ENCODE measurements around the gene ZAP70. TPM values are rescaled to one million over a fixed set of nuclear protein-coding genes. Genes with fewer than 3 reads are reported as not detected.
A peak's percentile ranks its signal among the peaks of the same experiment; 100 is the strongest.
"Not testable (repeated sequence)": the region's sequence is repeated elsewhere in the genome, so short reads cannot be mapped to it uniquely, and the experiment has no call there.

ZAP70 gene
- total RNA-seq, 2 experiments from 2014 or later, result 218 TPM

GRCh38 chr2:97706708-97707345 is 6.5 kb upstream of the ZAP70 start:
- intact Hi-C loops (cut with micrococcal nuclease), result no loop called here
- ATAC-seq, result no peak
- no peak overlapping the region for H3K4me3 Mint-ChIP-seq
- no peak for TF ChIP-seq CTCF (IDR thresholded peaks at IDR 0.05)
- no peak overlapping the region for H3K27ac Mint-ChIP-seq
- H3K4me1 Mint-ChIP-seq (ENCODE audit: low read depth), result peaks cover 19% of the 10 kb centered on the region
- H3K9me3 Mint-ChIP-seq, result peaks cover 2% of the 10 kb centered on the region
- CTCF ChIA-PET, result interaction anchor here (0.7 to 11.4 kb wide), 2 partner anchors 9 to 41 kb away, joined by 3 to 154 read pairs; no protein-coding TSS in a partner anchor
- no peak for DNase-seq
- peaks cover 2% of the 10 kb centered on the region for H3K36me3 Mint-ChIP-seq (ENCODE audit: low read depth)
- H3K27me3 Mint-ChIP-seq, result no peaks in the 10 kb centered on the region
- POLR2A ChIA-PET, result no interaction called here

DNA sequence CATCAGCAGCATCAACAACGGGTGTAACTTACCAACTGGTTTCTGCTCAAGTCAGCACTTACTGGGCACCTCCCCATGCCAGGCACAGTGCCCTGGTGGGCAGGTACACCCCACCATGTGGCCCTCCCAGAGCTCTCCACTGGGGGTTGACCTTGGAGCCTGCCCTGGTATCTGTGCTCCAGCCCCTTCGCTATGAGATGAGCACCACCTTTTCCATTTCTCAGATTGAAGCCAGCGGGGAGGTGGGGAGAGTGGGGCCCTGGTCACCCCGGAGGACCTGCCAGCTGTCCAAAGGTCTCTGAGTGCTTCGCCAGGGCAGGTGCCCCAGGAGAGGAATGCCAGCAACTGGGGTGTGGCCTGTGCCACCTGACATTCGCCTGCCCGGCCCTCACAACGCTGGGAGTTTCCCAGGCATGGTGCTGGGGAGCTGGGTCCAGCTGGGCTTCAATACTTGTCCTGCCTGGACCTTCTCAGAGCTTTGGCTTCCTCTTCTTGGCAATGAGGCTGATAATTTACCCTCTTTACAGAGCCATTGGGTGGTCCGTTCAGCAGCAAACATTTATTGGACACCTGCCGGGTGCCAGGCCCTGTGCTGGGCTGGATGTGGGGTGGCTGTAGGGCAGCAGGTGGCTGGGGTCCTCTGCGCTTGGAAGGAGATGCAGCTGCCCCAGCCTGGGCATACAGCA is 5.9 kb upstream of the ZAP70 start:
- intact Hi-C loops (cut with micrococcal nuclease), result no loop called here
- no peak overlapping the region for H3K27ac Mint-ChIP-seq
- no peak for TF ChIP-seq CTCF (IDR thresholded peaks at IDR 0.05)
- no peaks in the 10 kb centered on the region for H3K27me3 Mint-ChIP-seq
- CTCF ChIA-PET, result interaction anchor here (0.7 to 11.8 kb wide), 9 partner anchors 10 to 678 kb away, joined by 3 to 154 read pairs (median 9); partner anchors contain the start of genes ACTR1B and ANKRD36B
- H3K4me3 Mint-ChIP-seq, result no peak overlapping the region
- H3K4me1 Mint-ChIP-seq (ENCODE audit: low read depth), result peaks cover 26% of the 10 kb centered on the region
- no peak for DNase-seq
- H3K9me3 Mint-ChIP-seq, result peaks cover 2% of the 10 kb centered on the region
- ATAC-seq, result no peak
- POLR2A ChIA-PET, result interaction anchor here (1.2 to 1.7 kb wide), 2 partner anchors 10 to 33 kb away, joined by 3 to 4 read pairs; no protein-coding TSS in a partner anchor
- H3K36me3 Mint-ChIP-seq (ENCODE audit: low read depth), result peaks cover 2% of the 10 kb centered on the region

DNA sequence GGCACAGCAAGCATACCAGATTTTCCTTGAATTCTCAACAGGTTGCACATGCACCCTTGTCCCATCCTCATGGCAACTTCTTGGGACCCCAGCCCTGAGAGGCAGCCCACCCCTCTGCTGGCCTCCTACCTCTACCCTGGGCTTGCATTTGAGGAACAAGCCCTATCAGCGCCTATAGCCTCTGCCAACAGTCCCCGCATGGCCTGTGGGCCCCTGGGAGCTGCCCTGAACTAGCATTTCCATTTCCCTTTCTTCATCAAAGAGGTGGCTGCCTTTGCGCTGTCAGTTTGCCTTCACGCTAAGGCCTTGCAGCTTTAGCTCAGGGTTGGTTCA is 5.4 kb upstream of the ZAP70 start:
- Mint-ChIP-seq H3K4me3 (no peak overlapping the region), H3K4me1 (ENCODE audit: low read depth) (peaks cover 30% of the 10 kb centered on the region), H3K9me3 (peaks cover 2% of the 10 kb centered on the region), H3K27me3 (no peaks in the 10 kb centered on the region), H3K36me3 (ENCODE audit: low read depth) (peaks cover 2% of the 10 kb centered on the region), H3K27ac (no peak overlapping the region)
- intact Hi-C loops (cut with micrococcal nuclease), result no loop called here
- ChIA-PET POLR2A (interaction anchor here (1.2 to 1.7 kb wide), 4 partner anchors 9 to 43 kb away, joined by 3 to 6 read pairs (median 4); no protein-coding TSS in a partner anchor), CTCF (interaction anchor here (0.9 to 11.8 kb wide), 9 partner anchors 10 to 677 kb away, joined by 3 to 154 read pairs (median 10); partner anchors contain the start of genes ACTR1B and ANKRD36B)
- DNase-seq (no peak), ATAC-seq (no peak)
- no peak for TF ChIP-seq CTCF (IDR thresholded peaks at IDR 0.05)

DNA sequence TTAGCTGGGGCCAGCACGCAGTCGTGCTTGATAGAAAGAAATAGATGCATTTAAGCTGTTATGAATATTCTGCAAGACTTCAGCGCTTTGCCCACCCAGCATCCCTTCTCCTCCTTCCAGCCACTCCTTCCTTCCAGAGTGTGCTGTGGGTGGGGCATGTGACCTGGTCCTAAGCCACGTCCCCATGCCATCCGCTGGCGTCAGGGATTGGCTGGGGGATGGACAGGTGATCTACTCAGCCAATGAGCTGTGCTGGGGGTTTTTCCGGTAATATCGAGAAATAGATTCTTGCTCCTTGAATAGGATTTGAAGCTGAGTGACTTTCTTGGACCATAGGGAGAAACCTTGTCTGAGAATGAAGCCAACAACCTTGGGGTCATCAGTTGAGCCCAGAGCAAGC is 4.8 kb upstream of the ZAP70 start:
- Mint-ChIP-seq H3K4me3 (no peak overlapping the region), H3K36me3 (ENCODE audit: low read depth) (peaks cover 4% of the 10 kb centered on the region), H3K27me3 (no peaks in the 10 kb centered on the region), H3K27ac (no peak overlapping the region), H3K9me3 (peaks cover 2% of the 10 kb centered on the region), H3K4me1 (ENCODE audit: low read depth) (peaks cover 33% of the 10 kb centered on the region)
- CTCF ChIA-PET, result interaction anchor here (0.9 to 11.8 kb wide), 14 partner anchors 10 to 676 kb away, joined by 3 to 154 read pairs (median 8); partner anchors contain the start of genes ACTR1B and ANKRD36B
- intact Hi-C loops (cut with micrococcal nuclease), result no loop called here
- no peak for TF ChIP-seq CTCF (IDR thresholded peaks at IDR 0.05)
- DNase-seq (no peak), ATAC-seq (no peak)
- POLR2A ChIA-PET, result interaction anchor here (0.9 to 1.7 kb wide), 5 partner anchors 8 to 119 kb away, joined by 3 to 6 read pairs (median 4); partner anchors contain the start of gene ANKRD36B

DNA sequence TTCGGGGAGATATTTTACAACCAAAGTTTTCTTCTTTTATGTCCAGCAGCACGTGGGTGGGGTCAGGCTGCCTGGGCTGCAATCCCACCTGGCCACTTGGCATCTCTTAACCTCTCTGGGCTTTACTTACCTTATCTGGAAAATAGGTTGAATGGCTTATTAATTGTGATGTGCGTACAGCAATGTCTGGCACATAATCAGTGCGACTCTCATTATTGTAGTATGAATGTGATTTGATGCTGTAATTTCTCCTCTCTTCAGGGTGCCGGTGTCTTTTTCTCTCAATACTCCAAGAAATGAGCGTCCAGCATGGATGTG is 2.0 kb upstream of the ZAP70 start:
- Mint-ChIP-seq H3K9me3 (peaks cover 2% of the 10 kb centered on the region), H3K27me3 (no peaks in the 10 kb centered on the region), H3K27ac (peak overlapping the region; percentile 79), H3K4me1 (ENCODE audit: low read depth) (peaks cover 42% of the 10 kb centered on the region), H3K36me3 (ENCODE audit: low read depth) (peaks cover 29% of the 10 kb centered on the region), H3K4me3 (no peak overlapping the region)
- ATAC-seq, result no peak
- intact Hi-C loops (cut with micrococcal nuclease), result loop anchor here (5.0 kb wide), 1 partner anchor 36 kb away; no protein-coding TSS in a partner anchor
- DNase-seq, result no peak
- POLR2A ChIA-PET, result interaction anchor here (1.5 to 1.7 kb wide), 3 partner anchors 10 to 47 kb away, joined by 3 to 7 read pairs (median 5); partner anchors contain the start of gene ACTR1B
- TF ChIP-seq CTCF (IDR thresholded peaks at IDR 0.05), result no peak
- CTCF ChIA-PET, result interaction anchor here (0.9 to 11.8 kb wide), 7 partner anchors 13 to 120 kb away, joined by 3 to 154 read pairs (median 19); partner anchors contain the start of gene ACTR1B

DNA sequence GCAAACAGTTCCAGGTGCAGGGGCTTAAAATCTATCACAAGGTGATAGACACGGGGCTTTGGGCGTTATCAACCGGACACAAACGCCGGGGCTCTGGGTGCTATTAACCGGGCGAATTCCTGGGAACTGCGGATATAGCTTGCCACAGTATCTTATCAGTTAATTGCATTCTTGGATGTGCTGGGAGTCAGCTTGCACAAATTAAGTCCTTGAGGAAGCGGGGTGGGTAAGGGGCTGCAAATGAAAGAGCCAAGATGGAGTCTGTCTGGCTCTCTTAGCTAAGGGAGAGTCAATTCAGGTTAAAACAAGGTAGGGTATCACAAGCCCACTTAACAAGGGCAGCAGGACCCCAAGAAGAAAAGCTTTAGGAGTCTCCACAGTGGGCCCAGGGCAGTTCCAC is 1.2 kb upstream of the ZAP70 start:
- Mint-ChIP-seq H3K36me3 (ENCODE audit: low read depth) (peaks cover 37% of the 10 kb centered on the region), H3K4me1 (ENCODE audit: low read depth) (peaks cover 49% of the 10 kb centered on the region), H3K4me3 (peak overlapping the region; percentile 89), H3K27ac (peak overlapping the region; percentile 100)
- CTCF ChIA-PET, result interaction anchor here (1.0 to 11.8 kb wide), 7 partner anchors 14 to 121 kb away, joined by 3 to 154 read pairs (median 19); partner anchors contain the start of gene ACTR1B
- not testable (repeated sequence) for H3K9me3 Mint-ChIP-seq, H3K27me3 Mint-ChIP-seq, ATAC-seq, DNase-seq
- intact Hi-C loops (cut with micrococcal nuclease), result loop anchor here (5.0 kb wide), 1 partner anchor 35 kb away; no protein-coding TSS in a partner anchor
- POLR2A ChIA-PET, result interaction anchor here (0.8 to 4.5 kb wide), 5 partner anchors 10 to 66 kb away, joined by 3 to 56 read pairs (median 7); partner anchors contain the start of gene COX5B

All from activated CD8-positive, alpha-beta T cell treated with anti-CD3 and anti-CD28 coated beads for 36 hours (primary cell).